Measurements from ENCODE around the gene SEPTIN3. TPM values are rescaled to one million over a fixed set of nuclear protein-coding genes. Genes with fewer than 3 reads are reported as not detected.

SEPTIN3 gene
- total and polyA plus RNA-seq, 3 donors from 2014 or later, result 1.6 to 2.4 (median 2.2) TPM

GRCh38 chr22:41998361-41999261 is 29.4 kb downstream of the SEPTIN3 start, which contains the start of gene WBP2NL:
Gene WBP2NL, plus strand, starts transcription at chr22:41998788. Its CDS starts 31 bp downstream, at chr22:41998819.
- intact Hi-C loops (cut with DNase I; ENCODE audit: low total_unique reads), result no loop called here
- Histone ChIP-seq H3K4me3 (peak within 1 kb of the TSS; percentile 66 to 71), H3K4me1 (peaks cover 7% of the 10 kb centered on the region), H3K36me3 (ENCODE audit: low read depth, missing control alignments) (no peaks in the 10 kb centered on the region), H3K27ac (peak within 1 kb of the TSS; percentile 74 to 77), H3K27me3 (no peaks in the 10 kb centered on the region), H3K9me3 (no peaks in the 10 kb centered on the region)
- peak; percentile 94 for DNase-seq
- 34 to 40% methylated on average over 40 to 71 of the region's 71 CpGs for WGBS, 2 donors
- TF ChIP-seq POLR2A (IDR thresholded peaks at IDR 0.05), result no peak
- TF ChIP-seq, protein P1, sequence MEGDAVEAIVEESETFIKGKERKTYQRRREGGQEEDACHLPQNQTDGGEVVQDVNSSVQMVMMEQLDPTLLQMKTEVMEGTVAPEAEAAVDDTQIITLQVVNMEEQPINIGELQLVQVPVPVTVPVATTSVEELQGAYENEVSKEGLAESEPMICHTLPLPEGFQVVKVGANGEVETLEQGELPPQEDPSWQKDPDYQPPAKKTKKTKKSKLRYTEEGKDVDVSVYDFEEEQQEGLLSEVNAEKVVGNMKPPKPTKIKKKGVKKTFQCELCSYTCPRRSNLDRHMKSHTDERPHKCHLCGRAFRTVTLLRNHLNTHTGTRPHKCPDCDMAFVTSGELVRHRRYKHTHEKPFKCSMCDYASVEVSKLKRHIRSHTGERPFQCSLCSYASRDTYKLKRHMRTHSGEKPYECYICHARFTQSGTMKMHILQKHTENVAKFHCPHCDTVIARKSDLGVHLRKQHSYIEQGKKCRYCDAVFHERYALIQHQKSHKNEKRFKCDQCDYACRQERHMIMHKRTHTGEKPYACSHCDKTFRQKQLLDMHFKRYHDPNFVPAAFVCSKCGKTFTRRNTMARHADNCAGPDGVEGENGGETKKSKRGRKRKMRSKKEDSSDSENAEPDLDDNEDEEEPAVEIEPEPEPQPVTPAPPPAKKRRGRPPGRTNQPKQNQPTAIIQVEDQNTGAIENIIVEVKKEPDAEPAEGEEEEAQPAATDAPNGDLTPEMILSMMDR (IDR thresholded peaks at IDR 0.05), result no peak

GRCh38 chr22:42000466-42000865 is 31.2 kb downstream of the SEPTIN3 start:
- intact Hi-C loops (cut with DNase I; ENCODE audit: low total_unique reads), result no loop called here
- no peak for DNase-seq
- Histone ChIP-seq H3K4me3 (no peak overlapping the region), H3K36me3 (ENCODE audit: low read depth, missing control alignments) (no peaks in the 10 kb centered on the region), H3K27me3 (no peaks in the 10 kb centered on the region), H3K9me3 (no peaks in the 10 kb centered on the region), H3K27ac (no peak overlapping the region), H3K4me1 (peaks cover 7% of the 10 kb centered on the region)
- TF ChIP-seq, protein P1 (IDR thresholded peaks at IDR 0.05), result no peak
- no peak for TF ChIP-seq POLR2A (IDR thresholded peaks at IDR 0.05)
- WGBS, 2 donors, result 76 to 77% methylated on average over 8 of the region's 8 CpGs

GRCh38 chr22:42001121-42001520 is 31.9 kb downstream of the SEPTIN3 start:
- WGBS, 2 donors, result 65 to 75% methylated on average over 8 of the region's 8 CpGs
- DNase-seq, result no peak
- Histone ChIP-seq H3K4me1 (peaks cover 7% of the 10 kb centered on the region), H3K27me3 (no peaks in the 10 kb centered on the region), H3K9me3 (no peaks in the 10 kb centered on the region), H3K4me3 (no peak overlapping the region), H3K27ac (no peak overlapping the region), H3K36me3 (ENCODE audit: low read depth, missing control alignments) (no peaks in the 10 kb centered on the region)
- no peak for TF ChIP-seq POLR2A (IDR thresholded peaks at IDR 0.05)
- TF ChIP-seq, protein P1 (IDR thresholded peaks at IDR 0.05), result no peak
- intact Hi-C loops (cut with DNase I; ENCODE audit: low total_unique reads), result no loop called here

- intact Hi-C loops (cut with DNase I; ENCODE audit: low total_unique reads), result no loop called here
- no peaks in the 10 kb centered on the region for H3K9me3 ChIP-seq
- H3K36me3 ChIP-seq (ENCODE audit: low read depth, missing control alignments), result no peaks in the 10 kb centered on the region
- no peak for DNase-seq
- peaks cover 7% of the 10 kb centered on the region for H3K4me1 ChIP-seq
- 96 to 97% methylated on average over 11 to 12 of the region's 12 CpGs for WGBS, 2 donors
- TF ChIP-seq POLR2A (IDR thresholded peaks at IDR 0.05), result no peak
- TF ChIP-seq, protein P1 (IDR thresholded peaks at IDR 0.05), result no peak
- H3K27me3 ChIP-seq, result no peaks in the 10 kb centered on the region
- no peak overlapping the region for H3K27ac ChIP-seq
- no peak overlapping the region for H3K4me3 ChIP-seq
Measured at GRCh38 chr22:42001706-42002105, 32.5 kb downstream of the SEPTIN3 start.
